Parathyroid adenoma (tissue), 2 donors: Measurements from ENCODE around the gene CCDC70.

Source experiments
- H2AFZ ChIP-seq: fragments of 300-600 bp; sonication (generic); one replicate; pipeline ENCODE4 v1.7.0; 2017; ENCODE audit warnings: antibody characterized with exemption, mild to moderate bottlenecking
- H3K27ac ChIP-seq: fragments of 300-600 bp; sonication (generic); one replicate; pipeline ENCODE4 v1.7.0; 2017
- H3K27me3 ChIP-seq: fragments of 300-600 bp; sonication (generic); one replicate; pipeline ENCODE4 v1.7.0; 2017; ENCODE audit warnings: low read length; ENCODE audit not compliant: control insufficient read depth, insufficient read depth
- H3K36me3 ChIP-seq: fragments of 300-600 bp; sonication (generic); one replicate; pipeline ENCODE4 v1.7.0; 2017; ENCODE audit warnings: low read length; ENCODE audit not compliant: control insufficient read depth, insufficient read depth
- H3K4me1 ChIP-seq: fragments of 300-600 bp; sonication (generic); one replicate; pipeline ENCODE4 v1.7.0; 2017; ENCODE audit warnings: control low read depth
- H3K4me2 ChIP-seq: fragments of 300-600 bp; sonication (generic); one replicate; pipeline ENCODE4 v1.7.0; 2017; ENCODE audit warnings: low read length
- H3K4me3 ChIP-seq: fragments of 300-600 bp; sonication (generic); one replicate; pipeline ENCODE4 v1.7.0; 2017; ENCODE audit warnings: low read depth, low read length
- H3K79me2 ChIP-seq: fragments of 300-600 bp; sonication (generic); one replicate; pipeline ENCODE4 v1.7.0; 2017; ENCODE audit warnings: control low read depth
- H3K9ac ChIP-seq: fragments of 300-600 bp; sonication (generic); one replicate; pipeline ENCODE4 v1.7.0; 2017; ENCODE audit warnings: mild to moderate bottlenecking
- H3K9me3 ChIP-seq: fragments of 300-600 bp; sonication (generic); one replicate; pipeline ENCODE4 v1.7.0; 2017; ENCODE audit warnings: low read length; ENCODE audit not compliant: control insufficient read depth
- TF ChIP-seq, protein P1 (sequence below): fragments of 300-600 bp; sonication (generic); IDR thresholded peaks from one replicate; pipeline ENCODE4 v1.7.0; 2017; ENCODE audit warnings: antibody characterized with exemption, mild to moderate bottlenecking
- donor health status: primary hyperparathyroidism.

Gene CCDC70

DNA sequence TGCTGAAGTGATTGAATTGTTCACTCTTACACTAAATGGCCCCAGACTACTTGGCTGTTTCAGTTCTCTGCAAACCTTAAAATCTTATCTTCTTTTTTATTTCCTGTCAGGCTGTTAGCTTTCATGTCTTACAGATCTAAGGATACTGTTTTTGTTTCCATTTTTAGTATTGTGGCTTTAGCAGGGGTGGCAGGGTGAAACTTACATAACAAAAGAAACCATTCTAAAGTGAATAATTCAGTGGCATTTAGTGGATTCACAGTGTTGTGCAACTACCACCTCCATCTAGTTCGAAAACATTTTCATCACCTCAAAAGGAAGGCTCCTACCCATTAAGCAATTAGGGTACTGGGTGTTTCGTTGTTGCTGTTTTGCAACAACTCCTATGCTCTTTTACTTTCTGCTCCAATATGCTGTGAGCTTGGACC lies 36.6 kb upstream of the CCDC70 start:
- Histone ChIP-seq H2AFZ (no peak overlapping the region), H3K4me3 (no peak overlapping the region), H3K27ac (no peak overlapping the region), H3K4me2 (no peak overlapping the region), H3K36me3 (no peaks in the 10 kb centered on the region), H3K79me2 (no peaks in the 10 kb centered on the region), H3K27me3 (no peaks in the 10 kb centered on the region), H3K9me3 (no peaks in the 10 kb centered on the region), H3K9ac (no peak overlapping the region), H3K4me1 (no peaks in the 10 kb centered on the region)
- TF ChIP-seq, protein P1, sequence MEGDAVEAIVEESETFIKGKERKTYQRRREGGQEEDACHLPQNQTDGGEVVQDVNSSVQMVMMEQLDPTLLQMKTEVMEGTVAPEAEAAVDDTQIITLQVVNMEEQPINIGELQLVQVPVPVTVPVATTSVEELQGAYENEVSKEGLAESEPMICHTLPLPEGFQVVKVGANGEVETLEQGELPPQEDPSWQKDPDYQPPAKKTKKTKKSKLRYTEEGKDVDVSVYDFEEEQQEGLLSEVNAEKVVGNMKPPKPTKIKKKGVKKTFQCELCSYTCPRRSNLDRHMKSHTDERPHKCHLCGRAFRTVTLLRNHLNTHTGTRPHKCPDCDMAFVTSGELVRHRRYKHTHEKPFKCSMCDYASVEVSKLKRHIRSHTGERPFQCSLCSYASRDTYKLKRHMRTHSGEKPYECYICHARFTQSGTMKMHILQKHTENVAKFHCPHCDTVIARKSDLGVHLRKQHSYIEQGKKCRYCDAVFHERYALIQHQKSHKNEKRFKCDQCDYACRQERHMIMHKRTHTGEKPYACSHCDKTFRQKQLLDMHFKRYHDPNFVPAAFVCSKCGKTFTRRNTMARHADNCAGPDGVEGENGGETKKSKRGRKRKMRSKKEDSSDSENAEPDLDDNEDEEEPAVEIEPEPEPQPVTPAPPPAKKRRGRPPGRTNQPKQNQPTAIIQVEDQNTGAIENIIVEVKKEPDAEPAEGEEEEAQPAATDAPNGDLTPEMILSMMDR = no peak

DNA sequence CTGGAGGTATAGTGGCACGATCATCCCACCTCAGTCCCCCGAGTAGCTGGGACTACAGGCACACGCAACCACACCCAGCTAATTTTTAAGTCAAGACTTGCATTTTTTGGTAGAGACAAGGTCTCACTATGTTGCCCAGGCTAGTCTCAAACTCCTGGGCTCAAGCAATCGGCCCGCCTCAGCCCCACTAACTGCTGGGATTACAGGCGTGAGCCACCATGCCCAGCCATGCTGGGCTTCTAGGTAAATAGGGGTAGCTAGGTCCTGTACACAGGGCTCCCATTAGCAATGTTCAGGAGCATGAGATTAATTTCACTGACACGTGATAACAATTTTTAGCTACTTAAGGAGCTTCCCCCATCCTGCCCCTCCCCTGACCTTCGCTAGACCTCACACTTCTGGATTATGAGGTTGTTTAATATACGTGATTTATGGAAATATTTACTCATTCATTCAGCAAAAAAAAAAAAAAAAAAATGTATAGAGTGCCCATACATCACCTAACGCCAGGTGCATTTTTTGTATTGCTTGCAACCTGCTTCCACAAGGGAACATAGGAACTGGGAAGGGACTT lies 36.0 kb upstream of the CCDC70 start:
- Histone ChIP-seq H2AFZ (no peak overlapping the region), H3K4me2 (no peak overlapping the region), H3K9ac (no peak overlapping the region), H3K4me1 (no peaks in the 10 kb centered on the region), H3K27me3 (no peaks in the 10 kb centered on the region), H3K79me2 (no peaks in the 10 kb centered on the region), H3K9me3 (no peaks in the 10 kb centered on the region), H3K27ac (no peak overlapping the region), H3K4me3 (no peak overlapping the region), H3K36me3 (no peaks in the 10 kb centered on the region)
- TF ChIP-seq, protein P1 = no peak

DNA sequence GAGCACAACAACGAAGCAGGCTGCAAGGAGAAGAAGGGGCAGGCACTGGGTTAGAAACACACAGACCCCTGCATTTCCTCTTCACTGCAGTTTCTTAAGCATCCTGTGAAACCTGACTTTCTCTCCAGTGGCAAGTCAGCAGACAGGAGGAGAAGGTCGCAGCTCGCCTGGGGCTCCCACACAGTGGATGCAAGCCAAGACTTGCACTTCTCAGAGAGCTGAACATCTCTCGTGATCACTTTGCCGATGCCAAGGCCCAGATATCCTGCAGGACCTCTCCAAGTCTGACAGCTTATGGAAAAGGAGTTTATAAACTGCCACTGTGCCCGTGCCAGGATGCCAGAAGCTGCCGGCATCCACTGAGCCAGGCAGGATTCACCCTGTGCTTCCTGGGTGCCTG lies 35.2 kb upstream of the CCDC70 start:
- no peak overlapping the region for H2AFZ ChIP-seq
- no peaks in the 10 kb centered on the region for H3K36me3 ChIP-seq
- H3K4me2 ChIP-seq = no peak overlapping the region
- TF ChIP-seq, protein P1 = no peak
- H3K9me3 ChIP-seq = no peaks in the 10 kb centered on the region
- no peaks in the 10 kb centered on the region for H3K27me3 ChIP-seq
- H3K9ac ChIP-seq = no peak overlapping the region
- no peaks in the 10 kb centered on the region for H3K4me1 ChIP-seq
- no peaks in the 10 kb centered on the region for H3K79me2 ChIP-seq
- no peak overlapping the region for H3K4me3 ChIP-seq
- H3K27ac ChIP-seq = no peak overlapping the region

DNA sequence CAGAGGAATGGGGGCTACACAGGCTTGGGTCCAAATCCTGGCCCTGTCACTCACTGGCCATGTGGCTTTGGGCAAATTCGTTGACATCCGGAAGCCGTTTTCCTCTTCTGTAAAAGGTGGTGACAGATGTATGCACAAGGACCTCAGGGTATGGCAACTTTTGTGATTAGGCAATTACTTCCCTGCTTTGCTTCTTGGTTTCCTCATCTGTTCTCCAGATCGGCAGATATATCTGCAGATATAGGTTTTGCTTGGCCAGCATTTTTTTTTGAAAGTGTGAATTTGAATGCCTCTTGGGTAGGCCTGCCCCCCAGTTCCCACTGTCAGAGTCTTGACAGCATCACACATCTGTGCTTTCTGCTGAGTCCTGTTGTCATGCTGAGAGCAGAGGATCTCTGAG lies 34.5 kb upstream of the CCDC70 start:
- H2AFZ ChIP-seq = no peak overlapping the region
- no peak overlapping the region for H3K4me3 ChIP-seq
- no peaks in the 10 kb centered on the region for H3K4me1 ChIP-seq
- no peak overlapping the region for H3K9ac ChIP-seq
- H3K4me2 ChIP-seq = no peak overlapping the region
- H3K27me3 ChIP-seq = no peaks in the 10 kb centered on the region
- no peaks in the 10 kb centered on the region for H3K36me3 ChIP-seq
- TF ChIP-seq, protein P1 = no peak
- H3K27ac ChIP-seq = no peak overlapping the region
- no peaks in the 10 kb centered on the region for H3K9me3 ChIP-seq
- H3K79me2 ChIP-seq = no peaks in the 10 kb centered on the region
